Kidney (tissue), 14 donors: ENCODE measurements around the gene RPL22. TPM values are rescaled to one million over a fixed set of nuclear protein-coding genes. Genes with fewer than 3 reads are reported as not detected.

Source experiments
- DNase-seq, 5 donors: peaks; one replicate each; pipeline ENCODE4 v3.0.0-alpha.2; 2013 to 2020
- FAIRE-seq: peaks from 2 replicates; lab custom pipeline; 2012; peaks lifted over from hg19 to GRCh38; lab: Jason Lieb, UNC
- H3K27ac ChIP-seq, 2 donors: one replicate each; pipeline ENCODE4 v1.7.0; 2013; ENCODE audit warnings: low read depth in 2 of 2, low read length in 2 of 2, inconsistent platforms in 1 of 2
- H3K27me3 ChIP-seq: one replicate; pipeline ENCODE4 v1.7.1; 2013; ENCODE audit warnings: low read length, inconsistent platforms; ENCODE audit not compliant: control insufficient read depth, insufficient read depth
- H3K36me3 ChIP-seq, 3 donors: one replicate each; pipeline versions ENCODE4 v1.7.0 to v1.7.1; 2013; ENCODE audit warnings: low read length in 3 of 3, control low read depth in 1 of 3, inconsistent platforms in 1 of 3; ENCODE audit not compliant: insufficient read depth in 3 of 3, control insufficient read depth in 2 of 3
- H3K4me1 ChIP-seq, 3 donors: one replicate each; pipeline versions ENCODE4 v1.7.0 to v1.7.1; 2013; ENCODE audit warnings: low read length in 3 of 3, inconsistent platforms in 1 of 3, low read depth in 1 of 3; ENCODE audit not compliant: control insufficient read depth in 2 of 3, insufficient read depth in 2 of 3
- H3K4me3 ChIP-seq, 3 donors: one replicate each; pipeline versions ENCODE4 v1.7.0 to v1.8.1; 2013; ENCODE audit warnings: low read length in 3 of 3, control low read depth in 1 of 3, inconsistent platforms in 1 of 3
- H3K9ac ChIP-seq, 3 donors: one replicate each; pipeline versions ENCODE4 v1.7.0 to v1.7.1; 2013; ENCODE audit warnings: low read length in 3 of 3, control low read depth in 1 of 3, inconsistent platforms in 1 of 3
- H3K9me3 ChIP-seq, 3 donors: one replicate each; pipeline versions ENCODE4 v1.7.0 to v1.7.1; 2013; ENCODE audit warnings: low read length in 3 of 3, control low read depth in 1 of 3, inconsistent platforms in 1 of 3; ENCODE audit not compliant: control insufficient read depth in 2 of 3, insufficient read depth in 1 of 3
- intact Hi-C: fragments of 100-400 bp; cut with DNase I; formaldehyde crosslinking; loops from one replicate; pipeline ENCODE4 v1.11.1; 2022
- polyA plus RNA-seq: library from polyadenylated mRNA; stranded (reverse); fragments of 350-450 nt; fragmentation: Illumina TruSeq; extraction: RNeasy Lipid Tissue Mini Kit (QIAGEN cat#74804); gene quantifications from one replicate; pipeline ENCODE4 v1.2.3, GENCODE V29; 2014; ENCODE audit warnings: low read depth, low replicate concordance; ENCODE audit not compliant: insufficient read depth
- total RNA-seq: library from RNA; stranded (reverse); fragmentation: NEBNext Ultra II Directional; extraction: Animal tissue kit (Norgen Biotek cat#: 25700); gene quantifications from one replicate; pipeline ENCODE4 v1.2.1, GENCODE V29; 2021
- TF ChIP-seq, protein P1 (sequence below): IDR thresholded peaks from 3 replicates; pipeline ENCODE4 v1.5.1; 2012; ENCODE audit warnings: mild to moderate bottlenecking, moderate library complexity, borderline replicate concordance; ENCODE audit not compliant: insufficient read depth; ENCODE audit errors: extremely low read depth
- donor health status: control.
- donor health status: control.
- donor health status: control.
- donor health status: control.
- donor health status: control.
- donor health status: DM: yes; HTN: yes; CAD: no.
- donor health status: Normal renal cell carcinoma (clear cell type).

The RPL22 gene
- total and polyA plus RNA-seq, 2 donors from 2014 or later = 377 to 605 TPM

DNA sequence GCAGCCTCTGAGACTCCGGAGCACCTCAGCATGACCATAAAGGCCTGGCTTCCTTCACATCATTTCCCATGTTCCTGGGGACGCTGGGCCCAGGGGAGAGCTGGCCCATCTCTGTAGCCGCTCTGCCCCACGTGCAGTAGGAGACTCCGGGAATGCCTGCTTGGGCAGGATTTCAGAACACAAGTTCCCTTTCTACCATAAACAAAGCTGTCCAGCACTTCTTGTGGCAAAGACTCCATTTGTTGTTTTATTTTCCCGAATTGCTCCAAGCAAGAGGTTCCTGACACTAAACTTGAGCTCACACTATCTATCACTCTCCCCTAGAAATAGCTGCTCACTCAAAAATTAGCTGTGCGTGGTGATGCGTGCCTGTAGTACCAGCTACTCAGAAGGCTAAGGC is 41.2 kb downstream of the RPL22 start:
- intact Hi-C loops = no loop called here
- DNase-seq = no peak
- no peak overlapping the region for H3K27ac ChIP-seq
- no peak overlapping the region for H3K9ac ChIP-seq
- H3K27me3 ChIP-seq = no peaks in the 10 kb centered on the region
- H3K36me3 ChIP-seq = no peaks in the 10 kb centered on the region
- TF ChIP-seq, protein P1, sequence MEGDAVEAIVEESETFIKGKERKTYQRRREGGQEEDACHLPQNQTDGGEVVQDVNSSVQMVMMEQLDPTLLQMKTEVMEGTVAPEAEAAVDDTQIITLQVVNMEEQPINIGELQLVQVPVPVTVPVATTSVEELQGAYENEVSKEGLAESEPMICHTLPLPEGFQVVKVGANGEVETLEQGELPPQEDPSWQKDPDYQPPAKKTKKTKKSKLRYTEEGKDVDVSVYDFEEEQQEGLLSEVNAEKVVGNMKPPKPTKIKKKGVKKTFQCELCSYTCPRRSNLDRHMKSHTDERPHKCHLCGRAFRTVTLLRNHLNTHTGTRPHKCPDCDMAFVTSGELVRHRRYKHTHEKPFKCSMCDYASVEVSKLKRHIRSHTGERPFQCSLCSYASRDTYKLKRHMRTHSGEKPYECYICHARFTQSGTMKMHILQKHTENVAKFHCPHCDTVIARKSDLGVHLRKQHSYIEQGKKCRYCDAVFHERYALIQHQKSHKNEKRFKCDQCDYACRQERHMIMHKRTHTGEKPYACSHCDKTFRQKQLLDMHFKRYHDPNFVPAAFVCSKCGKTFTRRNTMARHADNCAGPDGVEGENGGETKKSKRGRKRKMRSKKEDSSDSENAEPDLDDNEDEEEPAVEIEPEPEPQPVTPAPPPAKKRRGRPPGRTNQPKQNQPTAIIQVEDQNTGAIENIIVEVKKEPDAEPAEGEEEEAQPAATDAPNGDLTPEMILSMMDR = no peak
- FAIRE-seq = no peak
- no peaks in the 10 kb centered on the region for H3K9me3 ChIP-seq
- H3K4me3 ChIP-seq = no peak overlapping the region
- no peaks in the 10 kb centered on the region for H3K4me1 ChIP-seq

GRCh38 chr1:6157528-6158174 is 41.7 kb downstream of the RPL22 start:
- no peaks in the 10 kb centered on the region for H3K9me3 ChIP-seq
- H3K9ac ChIP-seq = no peak overlapping the region
- no peaks in the 10 kb centered on the region for H3K27me3 ChIP-seq
- DNase-seq (peak in 2 of 5 donors; percentile 43 to 53), FAIRE-seq (no peak)
- H3K27ac ChIP-seq = no peak overlapping the region
- H3K4me1 ChIP-seq = no peaks in the 10 kb centered on the region
- intact Hi-C loops = no loop called here
- H3K36me3 ChIP-seq = no peaks in the 10 kb centered on the region
- TF ChIP-seq, protein P1 = no peak
- H3K4me3 ChIP-seq = no peak overlapping the region

GRCh38 chr1:6157132-6157527 is 42.3 kb downstream of the RPL22 start:
- no peaks in the 10 kb centered on the region for H3K9me3 ChIP-seq
- H3K4me3 ChIP-seq = no peak overlapping the region
- no peak overlapping the region for H3K9ac ChIP-seq
- DNase-seq (no peak), FAIRE-seq (no peak)
- TF ChIP-seq, protein P1 = no peak
- H3K36me3 ChIP-seq = no peaks in the 10 kb centered on the region
- H3K4me1 ChIP-seq = no peaks in the 10 kb centered on the region
- no peak overlapping the region for H3K27ac ChIP-seq
- intact Hi-C loops = no loop called here
- H3K27me3 ChIP-seq = no peaks in the 10 kb centered on the region
